ENCODE data around the gene SYTL1. TPM values are rescaled to one million over a fixed set of nuclear protein-coding genes. Genes with fewer than 3 reads are reported as not detected.

SYTL1 gene
- polyA plus RNA-seq, 1 donor from 2014 or later: not detected

GRCh38 chr1:27321813-27322568, 19.8 kb upstream of the SYTL1 start, which contains the start of gene TMEM222:
Gene TMEM222 (plus strand): TSS chr1:27322163. CDS start chr1:27322198, 35 bp downstream.
- Histone ChIP-seq H3K9ac (ENCODE audit: low read length) (peak within 1 kb of the TSS; percentile 96), H3F3A (ENCODE audit: insufficient read depth, low read length, poor library complexity, severe bottlenecking) (no peaks in the 10 kb centered on the region), H3K9me2 (ENCODE audit: insufficient read depth, low read length) (no peaks in the 10 kb centered on the region), H3K36me3 (ENCODE audit: insufficient read depth, low read length) (no peaks in the 10 kb centered on the region), H3K4me2 (ENCODE audit: low read length) (peak within 1 kb of the TSS; percentile 83), H4K20me1 (ENCODE audit: insufficient read depth) (no peaks in the 10 kb centered on the region), H3K27me3 (ENCODE audit: insufficient read depth, low read depth, low read length) (no peaks in the 10 kb centered on the region), H3K79me2 (replicated peaks; ENCODE audit: insufficient read depth, low read length) (peaks cover 34% of the 10 kb centered on the region), H3K27ac (ENCODE audit: low read length) (peak within 1 kb of the TSS; percentile 92), H2AFZ (ENCODE audit: low read depth, low read length) (peak within 1 kb of the TSS; percentile 75), H3K4me3 (ENCODE audit: low read length) (peak within 1 kb of the TSS; percentile 95), H3K9me3 (ENCODE audit: low read length) (no peaks in the 10 kb centered on the region)
- TF ChIP-seq EZH2 (IDR thresholded peaks at IDR 0.05; ENCODE audit: borderline replicate concordance, insufficient read depth, low read length, poor library complexity, severe bottlenecking): no peak
- TF ChIP-seq MXI1 (conservative IDR thresholded peaks at IDR 0.05; ENCODE audit: poor library complexity, severe bottlenecking): peak; percentile 93
- peak; percentile 46 for TF ChIP-seq SMC3 (conservative IDR thresholded peaks at IDR 0.05; ENCODE audit: poor library complexity)
- TF ChIP-seq POLR2AphosphoS5 (IDR thresholded peaks at IDR 0.05): peak; percentile 80
- TF ChIP-seq TAF1 (IDR thresholded peaks at IDR 0.05; ENCODE audit: low read depth): peak; percentile 76
- no peak for TF ChIP-seq RAD21 (conservative IDR thresholded peaks at IDR 0.05)
- peak; percentile 79 for TF ChIP-seq EP300 (conservative IDR thresholded peaks at IDR 0.05; ENCODE audit: poor library complexity, severe bottlenecking)
- TF ChIP-seq CTCF (IDR thresholded peaks at IDR 0.05; ENCODE audit: poor library complexity, severe bottlenecking): peak; percentile 46
- TF ChIP-seq REST (IDR thresholded peaks at IDR 0.05; ENCODE audit: borderline replicate concordance): peak; percentile 59

- no peaks in the 10 kb centered on the region for H3K27me3 ChIP-seq (ENCODE audit: insufficient read depth, low read depth, low read length)
- TF ChIP-seq CTCF (IDR thresholded peaks at IDR 0.05; ENCODE audit: poor library complexity, severe bottlenecking) (no peak), MXI1 (conservative IDR thresholded peaks at IDR 0.05; ENCODE audit: poor library complexity, severe bottlenecking) (peak; percentile 57), TAF1 (IDR thresholded peaks at IDR 0.05; ENCODE audit: low read depth) (no peak), RAD21 (conservative IDR thresholded peaks at IDR 0.05) (no peak), EP300 (conservative IDR thresholded peaks at IDR 0.05; ENCODE audit: poor library complexity, severe bottlenecking) (no peak), POLR2AphosphoS5 (IDR thresholded peaks at IDR 0.05) (no peak), SMC3 (conservative IDR thresholded peaks at IDR 0.05; ENCODE audit: poor library complexity) (no peak), EZH2 (IDR thresholded peaks at IDR 0.05; ENCODE audit: borderline replicate concordance, insufficient read depth, low read length, poor library complexity, severe bottlenecking) (no peak), REST (IDR thresholded peaks at IDR 0.05; ENCODE audit: borderline replicate concordance) (no peak)
- H3F3A ChIP-seq (ENCODE audit: insufficient read depth, low read length, poor library complexity, severe bottlenecking): no peaks in the 10 kb centered on the region
- no peaks in the 10 kb centered on the region for H3K36me3 ChIP-seq (ENCODE audit: insufficient read depth, low read length)
- H3K9me2 ChIP-seq (ENCODE audit: insufficient read depth, low read length): no peaks in the 10 kb centered on the region
- peak overlapping the region; percentile 92 for H3K27ac ChIP-seq (ENCODE audit: low read length)
- H3K79me2 ChIP-seq (replicated peaks; ENCODE audit: insufficient read depth, low read length): peaks cover 35% of the 10 kb centered on the region
- peak overlapping the region; percentile 96 for H3K9ac ChIP-seq (ENCODE audit: low read length)
- H3K4me3 ChIP-seq (ENCODE audit: low read length): peak overlapping the region; percentile 95
- peak overlapping the region; percentile 72 for H3K4me2 ChIP-seq (ENCODE audit: low read length)
- no peaks in the 10 kb centered on the region for H3K9me3 ChIP-seq (ENCODE audit: low read length)
- peak overlapping the region; percentile 73 for H2AFZ ChIP-seq (ENCODE audit: low read depth, low read length)
- H4K20me1 ChIP-seq (ENCODE audit: insufficient read depth): no peaks in the 10 kb centered on the region
Observed at GRCh38 chr1:27322569-27323240, 19.1 kb upstream of the SYTL1 start.

All from neural cell (in vitro differentiated cells).